Effector memory CD8-positive, alpha-beta T cell (primary cell): Measurements from ENCODE around the gene AFAP1.

Source experiments
- ATAC-seq: fragments of 150-1000 bp; cut with Tn5 transposase; replicated peaks from 2 replicates; pipeline ENCODE4 v1.10.0; 2021; ENCODE audit warnings: mild to moderate bottlenecking, moderate library complexity
- DNase-seq, 3 experiments: peaks; one replicate each; pipeline ENCODE4 v3.0.0; 2021
- H3K27ac Mint-ChIP-seq, 2 donors: one replicate each; pipeline ENCODE4 v1.8.0; 2022; ENCODE audit warnings: mild to moderate bottlenecking in 2 of 2, mixed read lengths in 2 of 2, moderate library complexity in 2 of 2
- H3K27me3 Mint-ChIP-seq, 2 donors: one replicate each; pipeline ENCODE4 v1.8.0; 2022; ENCODE audit warnings: mixed read lengths in 2 of 2
- H3K36me3 Mint-ChIP-seq: one replicate; pipeline ENCODE4 v1.8.0; 2022; ENCODE audit warnings: mild to moderate bottlenecking, moderate library complexity, mixed read lengths; ENCODE audit not compliant: insufficient read depth
- H3K4me1 Mint-ChIP-seq, 2 donors: one replicate each; pipeline ENCODE4 v1.8.0; 2022; ENCODE audit warnings: low read depth in 2 of 2, mixed read lengths in 2 of 2
- H3K4me3 Mint-ChIP-seq, 2 donors: one replicate each; pipeline ENCODE4 v1.8.0; 2022; ENCODE audit warnings: mild to moderate bottlenecking in 2 of 2, mixed read lengths in 2 of 2, moderate library complexity in 2 of 2
- H3K9me3 Mint-ChIP-seq, 2 donors: one replicate each; pipeline ENCODE4 v1.8.0; 2022; ENCODE audit warnings: mixed read lengths in 2 of 2

Gene AFAP1

DNA sequence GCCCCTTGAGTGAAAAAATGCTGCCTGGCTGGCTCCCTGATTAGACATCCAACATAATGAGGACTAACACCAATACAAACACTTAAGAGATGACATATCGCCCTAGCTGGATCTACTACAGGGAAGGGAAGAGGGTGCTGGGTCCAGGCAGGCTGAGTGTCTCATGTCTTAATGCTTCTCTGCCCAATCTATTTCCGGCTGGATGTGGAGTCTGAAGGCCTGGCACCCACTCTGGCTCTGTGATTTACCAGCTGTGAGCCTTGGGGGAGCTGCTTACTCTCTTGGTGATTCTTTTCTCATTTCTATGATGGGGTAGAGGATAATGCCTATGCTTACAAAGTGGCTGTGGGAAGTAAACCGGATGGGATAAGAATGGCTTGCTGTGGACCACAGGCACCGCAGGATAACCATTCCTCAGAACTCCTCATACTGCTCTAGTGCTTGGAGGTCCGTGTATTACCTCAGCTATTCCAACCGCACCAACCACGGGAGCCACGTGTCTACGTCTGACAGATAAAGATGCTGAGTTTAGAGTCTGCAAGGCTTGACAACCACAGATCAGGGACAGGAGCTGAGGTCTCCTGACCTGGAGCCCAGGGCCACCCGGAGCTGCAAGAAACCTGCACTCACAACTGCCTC lies 161.7 kb downstream of the AFAP1 start:
- Mint-ChIP-seq H3K27ac (no peak overlapping the region), H3K36me3 (peaks cover 3% of the 10 kb centered on the region), H3K9me3 (no peaks in the 10 kb centered on the region), H3K4me3 (no peak overlapping the region), H3K4me1 (peaks cover 14 to 31% of the 10 kb centered on the region in 2 donors), H3K27me3 (no peaks in the 10 kb centered on the region)
- ATAC-seq (no peak), DNase-seq (no peak)

GRCh38 chr4:7777017-7777710 lies 162.5 kb downstream of the AFAP1 start:
- Mint-ChIP-seq H3K4me3 (no peak overlapping the region), H3K27me3 (no peaks in the 10 kb centered on the region), H3K36me3 (peaks cover 3% of the 10 kb centered on the region), H3K4me1 (peaks cover 13 to 25% of the 10 kb centered on the region in 2 donors), H3K27ac (no peak overlapping the region), H3K9me3 (no peaks in the 10 kb centered on the region)
- ATAC-seq (no peak), DNase-seq (no peak)

GRCh38 chr4:7775396-7775795 lies 164.3 kb downstream of the AFAP1 start:
- no peak overlapping the region for H3K27ac Mint-ChIP-seq

DNA sequence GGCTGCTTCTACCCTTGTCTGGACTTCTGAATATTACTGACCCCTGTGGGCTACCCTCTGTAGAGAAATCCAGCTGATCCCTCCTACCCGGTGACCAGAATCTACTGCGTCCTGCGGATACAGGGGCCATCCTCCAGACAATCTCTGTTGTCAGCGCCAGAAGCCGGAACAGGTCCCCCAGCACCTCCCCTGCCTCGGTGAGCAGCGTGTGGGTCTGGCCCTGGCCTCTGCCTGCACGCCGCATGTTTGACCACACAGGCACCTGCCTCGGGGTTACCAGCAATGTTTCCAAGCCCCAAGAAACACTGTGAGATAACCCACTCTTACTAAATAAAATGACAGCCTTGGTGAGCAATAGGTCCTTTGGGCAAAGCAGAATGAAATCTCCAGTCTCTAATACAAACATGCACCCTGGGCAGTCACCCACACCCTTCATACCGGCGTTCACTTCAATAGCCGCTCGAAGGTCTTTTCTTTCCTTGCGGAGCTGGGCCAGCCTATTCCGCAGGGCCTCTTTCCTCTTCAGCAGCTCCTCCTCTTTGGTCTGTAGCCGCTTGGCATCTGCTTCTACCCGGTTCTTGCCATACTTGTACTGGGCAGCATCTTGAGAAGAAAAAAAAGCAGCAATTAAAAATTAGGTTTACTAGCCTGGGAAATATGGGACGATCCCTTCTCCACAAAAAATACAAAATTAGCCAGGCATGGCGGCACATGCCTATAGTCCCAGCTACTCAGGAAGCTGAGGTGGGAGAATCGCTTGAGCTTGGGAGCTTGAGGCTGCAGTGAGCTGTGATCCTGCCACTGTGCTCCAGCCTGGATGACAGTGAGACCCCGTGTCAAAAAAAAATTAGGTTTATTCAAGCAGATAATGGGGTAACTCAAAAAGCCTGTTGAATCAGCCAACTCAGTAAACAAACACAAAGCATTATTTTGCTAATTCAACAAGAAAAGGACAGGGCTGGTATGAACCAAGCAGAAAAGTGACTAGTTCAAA lies 165.1 kb downstream of the AFAP1 start:
- peaks cover 7% of the 10 kb centered on the region for H3K36me3 Mint-ChIP-seq
- no peaks in the 10 kb centered on the region for H3K9me3 Mint-ChIP-seq
- no peak overlapping the region for H3K4me3 Mint-ChIP-seq
- H3K27ac Mint-ChIP-seq: no peak overlapping the region
- ATAC-seq: no peak
- no peak for DNase-seq
- no peaks in the 10 kb centered on the region for H3K27me3 Mint-ChIP-seq
- H3K4me1 Mint-ChIP-seq: peaks cover 20 to 27% of the 10 kb centered on the region in 2 donors

More at GRCh38 chr4:7775396-7775795, 164.3 kb downstream of the AFAP1 start:
- no peaks in the 10 kb centered on the region for H3K27me3 Mint-ChIP-seq
- DNase-seq: no peak
- H3K36me3 Mint-ChIP-seq: peaks cover 3% of the 10 kb centered on the region
- ATAC-seq: no peak
- H3K4me3 Mint-ChIP-seq: no peak overlapping the region
- H3K4me1 Mint-ChIP-seq: peaks cover 19% of the 10 kb centered on the region in 2 donors
- H3K9me3 Mint-ChIP-seq: no peaks in the 10 kb centered on the region

- Mint-ChIP-seq H3K9me3 (no peaks in the 10 kb centered on the region), H3K4me3 (no peak overlapping the region), H3K27me3 (no peaks in the 10 kb centered on the region), H3K36me3 (peaks cover 9% of the 10 kb centered on the region), H3K27ac (no peak overlapping the region), H3K4me1 (peaks cover 16 to 23% of the 10 kb centered on the region in 2 donors)
- DNase-seq (no peak), ATAC-seq (no peak)
These were observed 166.1 kb downstream of the AFAP1 start for GRCh38 chr4:7773401-7774180.

- peaks cover 10 to 23% of the 10 kb centered on the region in 2 donors for H3K4me1 Mint-ChIP-seq
- no peaks in the 10 kb centered on the region for H3K9me3 Mint-ChIP-seq
- peaks cover 11% of the 10 kb centered on the region for H3K36me3 Mint-ChIP-seq
- DNase-seq (no peak), ATAC-seq (no peak)
- no peak overlapping the region for H3K4me3 Mint-ChIP-seq
- H3K27me3 Mint-ChIP-seq: no peaks in the 10 kb centered on the region
- no peak overlapping the region for H3K27ac Mint-ChIP-seq
These were observed 166.8 kb downstream of the AFAP1 start for GRCh38 chr4:7772711-7773385.

GRCh38 chr4:7771541-7772507 lies 167.8 kb downstream of the AFAP1 start:
- Mint-ChIP-seq H3K36me3 (peaks cover 11% of the 10 kb centered on the region), H3K4me1 (peaks cover 10 to 23% of the 10 kb centered on the region in 2 donors), H3K27ac (peak overlapping the region in 1 of 2 donors; percentile 57), H3K27me3 (no peaks in the 10 kb centered on the region), H3K4me3 (no peak overlapping the region), H3K9me3 (no peaks in the 10 kb centered on the region)
- no peak for DNase-seq
- no peak for ATAC-seq

DNA sequence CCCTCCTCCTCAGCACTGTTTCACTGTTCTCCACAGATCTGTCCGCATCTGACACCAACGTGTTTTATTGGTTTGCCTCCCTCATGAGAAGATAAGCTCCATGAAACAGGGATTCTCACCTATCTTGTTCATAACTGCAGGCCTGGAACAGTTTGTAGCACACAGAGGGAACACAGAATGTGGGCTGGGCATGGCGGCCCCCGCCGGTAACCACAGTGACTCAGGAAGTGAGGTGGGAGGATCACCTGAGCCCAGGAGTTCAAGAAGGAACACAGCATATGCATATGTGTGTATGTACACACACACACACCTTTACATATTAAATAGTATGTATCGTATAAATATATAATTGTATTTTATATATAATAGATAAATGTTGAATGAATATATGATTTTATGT lies 168.6 kb downstream of the AFAP1 start:
- H3K27me3 Mint-ChIP-seq: no peaks in the 10 kb centered on the region
- H3K9me3 Mint-ChIP-seq: no peaks in the 10 kb centered on the region
- DNase-seq: peak in 1 of 3 experiments; percentile 11
- H3K4me3 Mint-ChIP-seq: no peak overlapping the region
- H3K4me1 Mint-ChIP-seq: peaks cover 10 to 23% of the 10 kb centered on the region in 2 donors
- peaks cover 11% of the 10 kb centered on the region for H3K36me3 Mint-ChIP-seq
- peak; percentile 84 for ATAC-seq
- peak overlapping the region in 1 of 2 donors; percentile 80 for H3K27ac Mint-ChIP-seq

- peaks cover 11% of the 10 kb centered on the region for H3K36me3 Mint-ChIP-seq
- no peak overlapping the region for H3K4me3 Mint-ChIP-seq
- DNase-seq: no peak
- no peaks in the 10 kb centered on the region for H3K27me3 Mint-ChIP-seq
- no peaks in the 10 kb centered on the region for H3K9me3 Mint-ChIP-seq
- H3K4me1 Mint-ChIP-seq: peaks cover 10 to 23% of the 10 kb centered on the region in 2 donors
- no peak for ATAC-seq
- H3K27ac Mint-ChIP-seq: peak overlapping the region; percentile 80 to 82
These were observed 169.2 kb downstream of the AFAP1 start for GRCh38 chr4:7770224-7771050.

GRCh38 chr4:7769396-7770223 lies 170.1 kb downstream of the AFAP1 start:
- DNase-seq (no peak), ATAC-seq (no peak)
- H3K36me3 Mint-ChIP-seq: peaks cover 11% of the 10 kb centered on the region
- H3K9me3 Mint-ChIP-seq: no peaks in the 10 kb centered on the region
- no peak overlapping the region for H3K4me3 Mint-ChIP-seq
- peak overlapping the region; percentile 80 to 82 for H3K27ac Mint-ChIP-seq
- peaks cover 10 to 23% of the 10 kb centered on the region in 2 donors for H3K4me1 Mint-ChIP-seq
- no peaks in the 10 kb centered on the region for H3K27me3 Mint-ChIP-seq
